WTC11 (cell line): ENCODE measurements around the gene FOXP1. TPM values are rescaled to one million over a fixed set of nuclear protein-coding genes. Genes with fewer than 3 reads are reported as not detected.

Source experiments
- ATAC-seq: fragments of 200-7000 bp; cut with Tn5 transposase; 2 replicates; pipeline ENCODE4 v1.10.0; 2021; ENCODE audit warnings: mild to moderate bottlenecking, moderate library complexity
- CTCF ChIA-PET: fragments of 300-600 bp; sonication (Branson Sonifier 250); formaldehyde crosslinking; loops from one replicate; lab custom pipeline; 2021; ENCODE audit warnings: antibody characterized with exemption; lab: Charles Lee
- POLR2A ChIA-PET: fragments of 350-600 bp; sonication (Branson Sonifier 250); formaldehyde crosslinking; loops from one replicate; lab custom pipeline; 2021; ENCODE audit warnings: antibody characterized with exemption; lab: Charles Lee
- DNase-seq: peaks from one replicate; pipeline ENCODE4 v3.0.0; 2021; ENCODE audit warnings: low spot score
- H3K27ac Mint-ChIP-seq: 2 replicates; pipeline ENCODE4 v1.8.0; 2021; ENCODE audit warnings: mixed read lengths
- H3K27me3 Mint-ChIP-seq: 2 replicates; pipeline ENCODE4 v1.8.0; 2021; ENCODE audit warnings: low read depth, mild to moderate bottlenecking, moderate library complexity, mixed read lengths
- H3K36me3 Mint-ChIP-seq: 2 replicates; pipeline ENCODE4 v1.8.0; 2021; ENCODE audit warnings: mixed read lengths
- H3K4me1 Mint-ChIP-seq: 2 replicates; pipeline ENCODE4 v1.8.0; 2022; ENCODE audit warnings: mixed read lengths
- H3K4me3 Mint-ChIP-seq: 2 replicates; pipeline ENCODE4 v1.8.0; 2021; ENCODE audit warnings: mild to moderate bottlenecking, moderate library complexity, mixed read lengths
- H3K9me3 Mint-ChIP-seq: 2 replicates; pipeline ENCODE4 v1.8.0; 2021; ENCODE audit warnings: mixed read lengths
- ATF6 ChIP-seq: sonication (generic); formaldehyde crosslinking; IDR thresholded peaks from 2 replicates; pipeline ENCODE4 v1.8.1; 2023; ENCODE audit warnings: mild to moderate bottlenecking, missing genetic modification reagents
- CDX4 ChIP-seq: fragments of 250-450 bp; sonication (Bioruptor Pico); IDR thresholded peaks from 2 replicates; pipeline ENCODE4 v1.9.0; 2021; ENCODE audit warnings: moderate library complexity, mild to moderate bottlenecking, inconsistent platforms, borderline replicate concordance
- CREM ChIP-seq: sonication (generic); formaldehyde crosslinking; IDR thresholded peaks from 2 replicates; pipeline ENCODE4 v1.8.1; 2022; ENCODE audit warnings: mild to moderate bottlenecking, missing genetic modification reagents, moderate library complexity
- E2F1 ChIP-seq: sonication (generic); formaldehyde crosslinking; IDR thresholded peaks from 2 replicates; pipeline ENCODE4 v1.8.0; 2022; ENCODE audit warnings: mild to moderate bottlenecking, missing genetic modification reagents
- E2F4 ChIP-seq: sonication (generic); formaldehyde crosslinking; IDR thresholded peaks from 2 replicates; pipeline ENCODE4 v1.8.1; 2022; ENCODE audit warnings: low read depth, mild to moderate bottlenecking, moderate library complexity, missing genetic modification reagents, borderline replicate concordance
- ERG ChIP-seq: fragments of 250-450 bp; sonication (Bioruptor Pico); IDR thresholded peaks from 2 replicates; pipeline ENCODE4 v1.8.0; 2021; ENCODE audit warnings: mild to moderate bottlenecking
- ETV6 ChIP-seq: sonication (generic); formaldehyde crosslinking; IDR thresholded peaks from 2 replicates; pipeline ENCODE4 v1.8.1; 2022; ENCODE audit warnings: mild to moderate bottlenecking, missing genetic modification reagents
- HMGXB4 ChIP-seq: sonication (generic); formaldehyde crosslinking; IDR thresholded peaks from 2 replicates; pipeline ENCODE4 v1.8.1; 2023; ENCODE audit warnings: mild to moderate bottlenecking, moderate library complexity, missing genetic modification reagents
- JUN ChIP-seq: sonication (generic); formaldehyde crosslinking; IDR thresholded peaks from 2 replicates; pipeline ENCODE4 v1.8.0; 2023; ENCODE audit warnings: mild to moderate bottlenecking, missing genetic modification reagents
- MYBL2 ChIP-seq: sonication (generic); formaldehyde crosslinking; IDR thresholded peaks from 2 replicates; pipeline ENCODE4 v1.8.1; 2023; ENCODE audit warnings: mild to moderate bottlenecking, moderate library complexity, missing genetic modification reagents
- NFE2L1 ChIP-seq: sonication (generic); formaldehyde crosslinking; IDR thresholded peaks from 2 replicates; pipeline ENCODE4 v1.8.1; 2023; ENCODE audit warnings: missing genetic modification reagents
- NR1H2 ChIP-seq: sonication (generic); formaldehyde crosslinking; IDR thresholded peaks from 2 replicates; pipeline ENCODE4 v1.9.0; 2021; ENCODE audit warnings: mild to moderate bottlenecking, moderate library complexity, missing genetic modification reagents
- SP1 ChIP-seq: sonication (generic); formaldehyde crosslinking; conservative IDR thresholded peaks from 2 replicates; pipeline ENCODE4 v1.8.1; 2022; ENCODE audit warnings: missing genetic modification reagents
- USF2 ChIP-seq: sonication (generic); formaldehyde crosslinking; IDR thresholded peaks from 2 replicates; pipeline ENCODE4 v1.8.1; 2023; ENCODE audit warnings: mild to moderate bottlenecking, missing genetic modification reagents, moderate library complexity
- ZBTB21 ChIP-seq: sonication (generic); formaldehyde crosslinking; IDR thresholded peaks from 2 replicates; pipeline ENCODE4 v1.8.1; 2023; ENCODE audit warnings: mild to moderate bottlenecking, missing genetic modification reagents, borderline replicate concordance
- ZMAT4 ChIP-seq: fragments of 250-450 bp; sonication (Bioruptor Pico); IDR thresholded peaks from 2 replicates; pipeline ENCODE4 v1.9.0; 2021; ENCODE audit warnings: mild to moderate bottlenecking
- ZNF121 ChIP-seq: sonication (generic); formaldehyde crosslinking; IDR thresholded peaks from 2 replicates; pipeline ENCODE4 v1.8.0; 2023; ENCODE audit warnings: missing genetic modification reagents
- ZSCAN18 ChIP-seq: fragments of 250-450 bp; sonication (Bioruptor Pico); IDR thresholded peaks from 2 replicates; pipeline ENCODE4 v2.1.2; 2022; ENCODE audit warnings: mild to moderate bottlenecking, moderate library complexity
- total RNA-seq: library from RNA; stranded (reverse); gene quantifications from 3 replicates; pipeline ENCODE4 v1.2.3, GENCODE V29; 2021

Gene FOXP1
- total RNA-seq, 1 experiment from 2014 or later = 25.8 TPM

- TF ChIP-seq ATF6 (CRISPR knock-in tag) (no peak), E2F4 (CRISPR knock-in tag) (no peak), ZNF121 (CRISPR knock-in tag) (no peak), JUN (CRISPR knock-in tag) (no peak), HMGXB4 (no peak), E2F1 (CRISPR knock-in tag) (no peak), ZSCAN18 (no peak), SP1 (CRISPR knock-in tag) (no peak), NR1H2 (CRISPR knock-in tag) (no peak), ETV6 (CRISPR knock-in tag) (no peak), CDX4 (no peak), ZBTB21 (CRISPR knock-in tag) (no peak), CREM (no peak), USF2 (CRISPR knock-in tag) (no peak), MYBL2 (no peak), ERG (CRISPR knock-in tag) (no peak), NFE2L1 (CRISPR knock-in tag) (no peak), ZMAT4 (CRISPR knock-in tag) (no peak)
- ATAC-seq (no peak), DNase-seq (no peak)
- Mint-ChIP-seq H3K36me3 (no peaks in the 10 kb centered on the region), H3K4me3 (no peak overlapping the region), H3K27me3 (no peaks in the 10 kb centered on the region), H3K27ac (no peak overlapping the region), H3K4me1 (peaks cover 16% of the 10 kb centered on the region), H3K9me3 (no peaks in the 10 kb centered on the region)
- ChIA-PET POLR2A (no interaction called here), CTCF (no interaction called here)
Measured at GRCh38 chr3:71421475-71421819, 162.1 kb downstream of the FOXP1 start.
